ENCODE results near the gene ZC3H10.

The ZC3H10 gene

DNA sequence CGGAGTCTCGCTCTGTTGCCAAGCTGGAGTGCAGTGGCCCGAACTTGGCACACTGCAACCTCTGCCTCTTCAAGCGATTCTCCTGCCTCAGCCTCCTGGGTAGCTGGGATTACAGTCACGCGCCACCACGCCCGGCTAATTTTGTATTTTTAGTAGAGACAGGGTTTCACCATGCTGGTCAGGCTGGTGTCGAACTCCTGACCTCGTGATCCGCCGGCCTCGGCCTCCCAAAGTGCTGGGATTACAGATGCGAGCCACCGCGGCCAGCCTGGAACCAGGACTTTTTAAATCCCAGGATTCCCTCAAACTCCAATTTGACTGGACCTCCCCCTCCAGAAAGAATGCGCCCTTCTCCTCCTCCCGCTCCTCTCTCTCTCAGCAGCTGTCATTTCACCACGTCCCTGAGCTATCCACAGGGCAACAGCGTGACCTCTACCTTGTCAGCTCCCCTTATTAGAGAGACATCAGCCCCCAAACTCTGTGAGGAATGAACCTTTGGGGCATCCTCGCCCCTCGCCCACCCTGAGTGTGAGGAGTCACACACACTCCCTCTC, 12.0 kb downstream of the ZC3H10 start:
- no peak for DNase-seq

DNA sequence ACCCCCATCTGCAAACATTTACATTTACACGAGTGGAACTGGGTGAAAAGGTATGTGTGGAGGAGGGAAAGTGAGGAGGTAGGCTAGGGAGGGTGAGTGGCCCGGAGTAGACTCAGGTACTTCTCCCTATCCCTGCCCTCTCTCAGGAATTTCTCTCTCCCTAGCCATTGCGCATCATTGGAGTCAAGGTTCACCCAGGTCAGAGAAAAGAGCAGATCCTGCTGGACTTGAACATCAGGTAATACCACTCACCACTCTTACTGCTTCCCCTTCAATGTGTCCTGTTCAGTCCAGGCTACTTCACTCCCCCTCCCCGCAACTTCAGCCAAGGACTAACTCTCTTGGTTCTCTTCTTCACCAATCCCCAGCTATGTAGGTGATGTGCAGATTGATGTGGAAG, 12.8 kb downstream of the ZC3H10 start:
- no peaks in the 10 kb centered on the region for H3K9me3 Mint-ChIP-seq
- H3K27me3 Mint-ChIP-seq = no peaks in the 10 kb centered on the region
- H3K4me1 Mint-ChIP-seq = peaks cover 76% of the 10 kb centered on the region
- peak overlapping the region; percentile 16 to 60 for H3K27ac Mint-ChIP-seq
- H3K4me3 Mint-ChIP-seq = peak overlapping the region; percentile 96 to 99
- ATAC-seq = no peak
- DNase-seq = no peak

More for the DNA sequence above, 12.0 kb downstream of the ZC3H10 start:
- Mint-ChIP-seq H3K27ac (peak overlapping the region; percentile 7 to 16), H3K4me1 (peaks cover 77% of the 10 kb centered on the region), H3K4me3 (peak overlapping the region; percentile 96 to 99), H3K27me3 (no peaks in the 10 kb centered on the region), H3K9me3 (no peaks in the 10 kb centered on the region)
- ATAC-seq = no peak

- Mint-ChIP-seq H3K27me3 (no peaks in the 10 kb centered on the region), H3K4me3 (no peak overlapping the region), H3K4me1 (peaks cover 77% of the 10 kb centered on the region), H3K9me3 (no peaks in the 10 kb centered on the region), H3K27ac (peak overlapping the region in 1 of 2 donors; percentile 76)
- DNase-seq (no peak), ATAC-seq (no peak)
These were observed 16.8 kb downstream of the ZC3H10 start for GRCh38 chr12:56134897-56135296.

DNA sequence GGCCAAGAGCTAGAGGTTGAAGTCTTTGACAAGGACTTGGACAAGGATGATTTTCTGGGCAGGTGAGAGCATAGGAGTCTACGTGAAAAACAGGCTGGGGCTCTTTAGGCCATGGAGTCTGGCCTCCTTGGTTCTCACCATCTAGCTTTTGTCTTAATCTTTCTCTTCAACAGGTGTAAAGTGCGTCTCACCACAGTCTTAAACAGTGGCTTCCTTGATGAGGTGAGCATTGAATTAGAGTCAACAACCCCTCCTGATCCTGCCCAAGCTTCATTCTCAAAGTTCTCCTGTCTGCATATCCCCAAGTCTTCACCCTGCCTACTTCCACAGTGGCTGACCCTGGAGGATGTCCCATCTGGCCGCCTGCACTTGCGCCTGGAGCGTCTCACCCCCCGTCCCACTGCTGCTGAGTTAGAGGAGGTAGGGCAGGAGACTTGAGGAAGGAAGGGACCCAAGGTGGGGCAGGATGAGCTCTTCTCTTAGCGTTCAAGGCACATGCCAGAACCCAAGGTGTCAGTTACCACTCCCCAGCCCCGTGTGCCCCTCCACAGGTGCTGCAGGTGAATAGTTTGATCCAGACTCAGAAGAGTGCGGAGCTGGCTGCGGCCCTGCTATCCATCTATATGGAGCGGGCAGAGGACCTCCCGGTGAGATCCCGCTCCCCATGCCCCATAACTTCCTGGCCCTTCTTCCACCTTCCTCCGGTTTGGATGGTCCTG, 19.9 kb downstream of the ZC3H10 start:
- Mint-ChIP-seq H3K4me3 (no peak overlapping the region), H3K27me3 (no peaks in the 10 kb centered on the region), H3K4me1 (peaks cover 71% of the 10 kb centered on the region), H3K27ac (peak overlapping the region in 1 of 2 donors; percentile 75), H3K9me3 (no peaks in the 10 kb centered on the region)
- ATAC-seq (no peak), DNase-seq (no peak)

DNA sequence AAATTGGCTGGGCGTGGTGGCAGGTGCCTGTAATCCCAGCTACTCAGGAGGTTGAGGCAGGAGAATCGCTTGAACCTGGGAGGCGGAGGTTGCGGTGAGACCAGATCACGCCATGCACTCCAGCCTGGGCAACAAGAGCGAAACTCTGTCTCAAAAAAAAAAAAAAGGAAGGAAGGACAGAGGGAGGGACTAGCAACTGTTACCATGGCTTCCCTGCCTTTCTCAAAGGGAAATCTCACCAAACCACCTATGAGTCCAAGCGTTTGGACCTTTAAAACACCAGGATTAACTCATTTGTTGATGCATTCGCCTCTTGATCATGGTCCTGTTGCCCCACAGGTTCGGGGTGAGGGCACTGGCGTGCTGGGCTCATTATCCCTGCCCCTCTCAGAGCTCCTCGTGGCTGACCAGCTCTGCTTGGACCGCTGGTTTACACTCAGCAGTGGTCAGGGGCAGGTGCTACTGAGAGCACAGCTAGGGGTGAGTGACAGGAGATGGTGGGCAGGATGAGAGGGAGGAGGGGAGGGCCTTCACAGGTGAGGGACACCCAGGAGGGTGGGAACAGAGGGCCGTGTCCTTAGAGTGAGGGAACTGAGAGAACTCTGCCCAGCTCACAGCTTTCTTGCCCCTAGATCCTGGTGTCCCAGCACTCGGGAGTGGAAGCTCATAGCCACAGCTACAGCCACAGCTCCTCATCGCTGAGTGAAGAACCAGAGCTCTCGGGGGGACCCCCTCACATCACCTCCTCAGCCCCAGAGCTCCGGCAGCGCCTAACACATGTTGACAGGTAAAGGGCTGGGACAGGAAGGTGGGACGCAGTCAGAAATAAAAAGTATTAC, 24.1 kb downstream of the ZC3H10 start:
- no peak for DNase-seq

GRCh38 chr12:56143217-56143616, 25.2 kb downstream of the ZC3H10 start:
- H3K9me3 Mint-ChIP-seq = no peaks in the 10 kb centered on the region
- no peak overlapping the region for H3K4me3 Mint-ChIP-seq
- ATAC-seq (no peak), DNase-seq (no peak)
- peak overlapping the region; percentile 67 to 82 for H3K27ac Mint-ChIP-seq
- peaks cover 33% of the 10 kb centered on the region for H3K4me1 Mint-ChIP-seq
- no peaks in the 10 kb centered on the region for H3K27me3 Mint-ChIP-seq

More for the DNA sequence above, 24.1 kb downstream of the ZC3H10 start:
- H3K27me3 Mint-ChIP-seq = no peaks in the 10 kb centered on the region
- no peak overlapping the region for H3K4me3 Mint-ChIP-seq
- no peak for ATAC-seq
- peak overlapping the region in 1 of 2 donors; percentile 15 for H3K27ac Mint-ChIP-seq
- H3K4me1 Mint-ChIP-seq = peaks cover 44% of the 10 kb centered on the region
- H3K9me3 Mint-ChIP-seq = no peaks in the 10 kb centered on the region

GRCh38 chr12:56143870-56144269, 25.8 kb downstream of the ZC3H10 start:
- Mint-ChIP-seq H3K27me3 (no peaks in the 10 kb centered on the region), H3K27ac (no peak overlapping the region), H3K4me1 (peaks cover 28% of the 10 kb centered on the region), H3K4me3 (no peak overlapping the region), H3K9me3 (no peaks in the 10 kb centered on the region)
- no peak for DNase-seq
- no peak for ATAC-seq

DNA sequence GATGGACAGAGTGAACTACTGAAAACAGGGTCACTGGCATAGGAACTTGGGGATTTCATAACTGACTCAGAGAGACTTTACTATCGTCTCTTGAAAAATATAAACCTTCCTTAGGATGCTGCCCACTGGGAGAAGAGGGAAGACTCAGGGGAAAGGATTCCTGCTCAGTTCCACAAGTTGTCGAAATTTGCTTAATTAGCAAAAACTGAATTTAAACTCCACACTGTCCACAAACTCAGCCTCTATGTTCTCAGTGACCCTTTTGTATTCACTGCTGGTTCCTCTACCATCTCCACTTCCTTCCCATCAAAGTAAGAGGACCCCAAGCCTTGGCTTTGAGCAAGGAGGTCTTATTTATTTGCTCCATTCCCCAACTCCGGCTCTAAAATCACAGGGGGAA, 27.2 kb downstream of the ZC3H10 start:
- no peak for ATAC-seq
- H3K4me1 Mint-ChIP-seq = peaks cover 30% of the 10 kb centered on the region
- H3K9me3 Mint-ChIP-seq = no peaks in the 10 kb centered on the region
- no peak overlapping the region for H3K4me3 Mint-ChIP-seq
- H3K27ac Mint-ChIP-seq = no peak overlapping the region
- no peaks in the 10 kb centered on the region for H3K27me3 Mint-ChIP-seq
- DNase-seq = no peak

DNA sequence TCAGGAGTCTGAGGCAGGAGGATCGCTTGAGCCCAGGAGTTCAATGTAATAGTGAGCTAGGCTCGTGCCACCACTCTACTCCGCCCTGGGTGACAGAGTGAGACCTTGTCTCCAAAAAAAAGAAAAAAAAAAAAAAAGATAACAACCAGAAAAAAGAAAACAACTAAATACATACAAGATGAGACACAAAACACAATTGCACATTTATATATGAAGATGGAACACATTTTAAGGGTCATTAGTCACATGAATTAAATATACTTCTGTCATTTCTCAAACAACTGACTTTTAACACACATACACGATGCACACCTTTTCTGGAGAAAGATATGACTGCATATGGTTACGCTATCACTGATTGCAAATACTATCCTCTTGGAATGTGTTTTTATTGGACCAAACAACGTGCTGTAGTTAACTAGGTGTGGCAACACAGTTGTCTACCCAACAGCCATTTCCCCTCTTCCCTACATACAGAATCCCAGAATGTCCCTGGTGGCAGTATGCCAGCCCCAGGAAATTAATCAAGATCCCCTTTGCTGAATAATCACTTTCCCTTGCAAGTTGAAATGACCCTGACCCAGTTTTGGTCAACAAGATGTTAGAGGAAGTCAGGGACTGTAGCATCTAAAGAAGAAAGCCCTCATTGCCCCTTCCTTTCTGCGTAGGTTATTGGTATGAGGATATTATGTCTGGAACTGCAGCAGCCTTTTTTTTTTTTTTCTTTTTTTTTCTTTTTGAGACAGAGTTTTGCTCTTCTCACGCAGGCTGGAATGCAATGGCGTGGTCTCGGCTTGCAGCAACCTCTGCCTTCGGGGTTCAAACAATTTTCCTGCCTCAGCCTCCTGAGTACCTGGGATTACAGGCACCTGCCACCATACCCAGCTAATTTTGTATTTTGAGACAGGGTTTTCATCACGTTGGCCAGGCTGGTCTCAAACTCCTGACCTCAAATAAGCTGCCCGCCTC, 28.7 kb downstream of the ZC3H10 start:
- Mint-ChIP-seq H3K27ac (peak overlapping the region in 1 of 2 donors; percentile 42), H3K9me3 (no peaks in the 10 kb centered on the region), H3K27me3 (no peaks in the 10 kb centered on the region), H3K4me3 (no peak overlapping the region), H3K4me1 (peaks cover 35% of the 10 kb centered on the region)
- DNase-seq (no peak), ATAC-seq (no peak)

DNA sequence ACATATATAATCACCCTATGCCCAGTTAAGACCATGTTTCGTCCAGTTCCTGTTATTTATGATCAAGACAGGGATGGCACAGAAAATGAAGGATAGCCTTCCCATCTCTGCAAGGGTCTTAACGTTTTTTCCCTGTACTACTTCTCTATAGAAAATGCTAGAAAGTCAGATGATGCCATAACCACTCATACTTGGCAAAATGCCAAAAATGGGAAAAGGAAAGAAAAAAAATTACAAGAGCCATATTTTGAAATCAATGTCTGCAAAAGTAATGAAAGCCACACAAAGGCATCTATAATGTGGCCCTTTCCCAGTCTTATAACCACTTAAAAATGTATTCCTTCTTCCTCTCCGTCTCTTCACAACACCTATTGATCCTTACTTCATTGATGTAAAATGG, 32.5 kb downstream of the ZC3H10 start:
- peaks cover 41% of the 10 kb centered on the region for H3K4me1 Mint-ChIP-seq

DNA sequence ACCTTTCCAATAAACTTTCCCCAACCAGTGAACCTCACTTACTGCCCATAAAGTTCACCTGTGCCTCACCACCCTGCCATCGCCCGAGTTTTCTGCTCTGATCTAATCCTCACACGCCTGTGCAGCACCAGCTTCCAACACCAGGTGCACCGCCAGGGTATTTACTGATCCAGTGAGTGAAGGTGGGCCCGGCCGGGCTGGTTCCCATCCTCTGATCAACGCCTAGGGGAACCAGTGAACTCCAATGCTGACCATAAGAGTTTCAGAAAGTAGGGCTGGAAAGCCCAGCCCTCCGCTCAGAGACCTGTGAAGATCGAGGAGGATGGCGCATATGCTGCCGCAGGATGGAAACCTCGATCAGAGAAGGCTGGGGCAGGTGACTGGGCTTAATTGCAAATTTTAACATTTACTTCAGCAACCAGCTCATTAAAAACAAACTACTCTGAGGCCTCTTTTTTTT, 33.6 kb downstream of the ZC3H10 start:
- DNase-seq (peak; percentile 70 to 78), ATAC-seq (peak; percentile 82)
- H3K9me3 Mint-ChIP-seq = no peaks in the 10 kb centered on the region
- H3K27ac Mint-ChIP-seq = peak overlapping the region; percentile 96 to 98
- H3K4me1 Mint-ChIP-seq = peaks cover 43% of the 10 kb centered on the region
- no peaks in the 10 kb centered on the region for H3K27me3 Mint-ChIP-seq
- peak overlapping the region; percentile 87 to 93 for H3K4me3 Mint-ChIP-seq

More for the DNA sequence above, 32.5 kb downstream of the ZC3H10 start:
- Mint-ChIP-seq H3K4me3 (peak overlapping the region; percentile 40 to 59), H3K27me3 (no peaks in the 10 kb centered on the region), H3K27ac (peak overlapping the region; percentile 80 to 82), H3K9me3 (no peaks in the 10 kb centered on the region)
- DNase-seq = no peak
- ATAC-seq = no peak

GRCh38 chr12:56152132-56152755, 34.2 kb downstream of the ZC3H10 start, which contains the start of gene MYL6B:
MYL6B (plus strand) TSS chr12:56152587; CDS start chr12:56153919, 1,332 bp downstream.
- peaks cover 47% of the 10 kb centered on the region for H3K4me1 Mint-ChIP-seq
- peak within 1 kb of the TSS; percentile 96 to 98 for H3K27ac Mint-ChIP-seq
- H3K9me3 Mint-ChIP-seq = no peaks in the 10 kb centered on the region
- H3K27me3 Mint-ChIP-seq = no peaks in the 10 kb centered on the region
- DNase-seq (peak; percentile 90 to 95), ATAC-seq (peak; percentile 93)
- peak within 1 kb of the TSS; percentile 87 to 93 for H3K4me3 Mint-ChIP-seq

DNA sequence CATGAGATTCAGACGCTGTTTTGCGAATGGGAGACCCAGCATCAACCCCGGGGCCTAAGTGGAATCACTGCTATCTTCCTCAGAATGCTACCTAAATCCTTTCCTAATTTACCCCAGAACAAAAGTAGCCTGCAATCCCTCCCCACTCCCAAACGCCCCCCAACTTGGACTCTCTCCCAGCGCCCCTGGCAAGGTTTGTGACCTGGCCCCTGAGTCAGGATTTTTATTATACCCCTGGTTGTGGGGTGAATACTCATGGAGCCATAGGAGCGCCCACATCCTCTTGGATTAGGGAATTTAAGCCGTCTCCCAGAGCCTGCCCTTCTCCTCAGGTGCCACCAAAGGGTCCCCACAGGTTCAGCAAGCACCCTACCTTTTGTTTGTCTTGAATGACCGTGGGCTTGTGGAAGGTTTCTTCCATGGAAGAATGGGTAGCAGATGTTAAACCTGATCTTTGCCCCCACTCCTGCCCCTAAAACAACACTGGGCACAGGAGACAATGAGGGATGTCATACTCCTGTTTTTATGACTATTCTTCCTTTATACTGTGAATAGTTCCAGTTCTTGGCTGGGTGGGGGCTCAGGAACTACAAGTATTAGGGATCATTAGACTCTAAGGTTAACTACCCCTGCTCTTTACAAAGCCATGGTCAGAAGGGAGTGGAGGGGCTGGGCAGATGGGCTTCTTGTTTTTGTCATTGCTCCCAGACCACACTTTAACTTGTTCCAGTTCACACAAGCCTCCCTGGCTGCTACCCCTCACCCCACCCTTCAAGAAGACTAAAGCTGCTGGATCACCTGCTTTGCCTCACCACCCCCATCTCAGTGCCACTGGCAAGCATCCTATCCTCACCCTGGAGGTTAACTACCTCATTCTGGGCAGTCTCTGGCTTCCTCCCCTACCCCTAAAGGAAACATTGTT, 35.0 kb downstream of the ZC3H10 start:
- Mint-ChIP-seq H3K4me1 (peaks cover 52% of the 10 kb centered on the region), H3K27ac (peak overlapping the region; percentile 96 to 98), H3K4me3 (peak overlapping the region; percentile 87 to 93), H3K9me3 (no peaks in the 10 kb centered on the region), H3K27me3 (no peaks in the 10 kb centered on the region)
- ATAC-seq (no peak), DNase-seq (no peak)

Measured in stimulated activated naive CD8-positive, alpha-beta T cell treated with anti-CD3 and anti-CD28 coated beads, Interleukin-15, amount 100 ng/mL, for 72 hours (primary cell).